ENCODE measurements around the gene RAPGEF1. TPM values are rescaled to one million over a fixed set of nuclear protein-coding genes. Genes with fewer than 3 reads are reported as not detected.

RAPGEF1 gene
- total RNA-seq, 1 donor from 2014 or later = 33.3 TPM

GRCh38 chr9:131584858-131585257 is 155.0 kb downstream of the RAPGEF1 start:
- Mint-ChIP-seq H3K9me3 (no peaks in the 10 kb centered on the region), H3K27ac (no peak overlapping the region), H3K4me1 (no peaks in the 10 kb centered on the region), H3K36me3 (peaks cover 17% of the 10 kb centered on the region), H3K4me3 (no peak overlapping the region), H3K27me3 (ENCODE audit: insufficient read depth, low read depth) (peaks cover 11% of the 10 kb centered on the region)
- Histone ChIP-seq H3K36me3 (no peaks in the 10 kb centered on the region), H2AFZ (replicated peaks) (no peak overlapping the region), H3K27ac (no peak overlapping the region), H3K4me3 (no peak overlapping the region), H3K4me1 (no peaks in the 10 kb centered on the region), H3K9ac (no peak overlapping the region), H4K20me1 (ENCODE audit: low read depth) (no peaks in the 10 kb centered on the region), H3K27me3 (no peaks in the 10 kb centered on the region), H3K9me3 (ENCODE audit: low read depth) (no peaks in the 10 kb centered on the region), H3K4me2 (no peak overlapping the region), H3K79me2 (ENCODE audit: low read depth) (no peaks in the 10 kb centered on the region), H3F3A (ENCODE audit: low read depth) (no peaks in the 10 kb centered on the region)
- no peak for DNase-seq (ENCODE audit: low spot score)
- TF ChIP-seq CTCF (IDR thresholded peaks at IDR 0.05) (no peak), EZH2 (IDR thresholded peaks at IDR 0.05) (no peak), EZH2phosphoT487 (IDR thresholded peaks at IDR 0.05) (no peak)

- no peak overlapping the region for H3K4me2 ChIP-seq
- Mint-ChIP-seq H3K36me3 (peaks cover 19% of the 10 kb centered on the region), H3K4me3 (no peak overlapping the region), H3K9me3 (no peaks in the 10 kb centered on the region), H3K4me1 (no peaks in the 10 kb centered on the region), H3K27ac (no peak overlapping the region), H3K27me3 (ENCODE audit: insufficient read depth, low read depth) (peaks cover 5% of the 10 kb centered on the region)
- no peaks in the 10 kb centered on the region for H3K9me3 ChIP-seq (ENCODE audit: low read depth)
- no peak overlapping the region for H2AFZ ChIP-seq (replicated peaks)
- H3K79me2 ChIP-seq (ENCODE audit: low read depth) = no peaks in the 10 kb centered on the region
- H3K9ac ChIP-seq = no peak overlapping the region
- H3K27ac ChIP-seq = no peak overlapping the region
- no peaks in the 10 kb centered on the region for H4K20me1 ChIP-seq (ENCODE audit: low read depth)
- H3K4me1 ChIP-seq = no peaks in the 10 kb centered on the region
- H3F3A ChIP-seq (ENCODE audit: low read depth) = no peaks in the 10 kb centered on the region
- no peaks in the 10 kb centered on the region for H3K27me3 ChIP-seq
- no peaks in the 10 kb centered on the region for H3K36me3 ChIP-seq
- no peak for DNase-seq (ENCODE audit: low spot score)
- H3K4me3 ChIP-seq = no peak overlapping the region
- TF ChIP-seq CTCF (IDR thresholded peaks at IDR 0.05) (no peak), EZH2phosphoT487 (IDR thresholded peaks at IDR 0.05) (no peak), EZH2 (IDR thresholded peaks at IDR 0.05) (no peak)
These were observed 155.9 kb downstream of the RAPGEF1 start for GRCh38 chr9:131583836-131584555.

GRCh38 chr9:131583337-131583645 is 156.6 kb downstream of the RAPGEF1 start:
- Histone ChIP-seq H3K36me3 (no peaks in the 10 kb centered on the region), H3K4me3 (no peak overlapping the region), H3K9me3 (ENCODE audit: low read depth) (no peaks in the 10 kb centered on the region), H3K4me1 (no peaks in the 10 kb centered on the region), H2AFZ (replicated peaks) (no peak overlapping the region), H4K20me1 (ENCODE audit: low read depth) (no peaks in the 10 kb centered on the region), H3K9ac (no peak overlapping the region), H3F3A (ENCODE audit: low read depth) (no peaks in the 10 kb centered on the region), H3K4me2 (no peak overlapping the region), H3K27me3 (no peaks in the 10 kb centered on the region), H3K27ac (no peak overlapping the region), H3K79me2 (ENCODE audit: low read depth) (no peaks in the 10 kb centered on the region)
- H3K36me3 Mint-ChIP-seq = peaks cover 16% of the 10 kb centered on the region
- DNase-seq (ENCODE audit: low spot score) = no peak
- H3K4me1 Mint-ChIP-seq = no peaks in the 10 kb centered on the region
- peaks cover 5% of the 10 kb centered on the region for H3K27me3 Mint-ChIP-seq (ENCODE audit: insufficient read depth, low read depth)
- no peak overlapping the region for H3K4me3 Mint-ChIP-seq
- H3K27ac Mint-ChIP-seq = no peak overlapping the region
- no peaks in the 10 kb centered on the region for H3K9me3 Mint-ChIP-seq
- TF ChIP-seq EZH2 (IDR thresholded peaks at IDR 0.05) = no peak
- TF ChIP-seq CTCF (IDR thresholded peaks at IDR 0.05) = no peak
- TF ChIP-seq EZH2phosphoT487 (IDR thresholded peaks at IDR 0.05) = no peak
